ENCODE results near the gene RSAD2. TPM values are rescaled to one million over a fixed set of nuclear protein-coding genes. Genes with fewer than 3 reads are reported as not detected.

The RSAD2 gene
- total and polyA plus RNA-seq, 2 donors (not counting 3 experiments of a cell fraction or from before 2014, with no cell fraction given): 0.03 to 0.18 TPM

DNA sequence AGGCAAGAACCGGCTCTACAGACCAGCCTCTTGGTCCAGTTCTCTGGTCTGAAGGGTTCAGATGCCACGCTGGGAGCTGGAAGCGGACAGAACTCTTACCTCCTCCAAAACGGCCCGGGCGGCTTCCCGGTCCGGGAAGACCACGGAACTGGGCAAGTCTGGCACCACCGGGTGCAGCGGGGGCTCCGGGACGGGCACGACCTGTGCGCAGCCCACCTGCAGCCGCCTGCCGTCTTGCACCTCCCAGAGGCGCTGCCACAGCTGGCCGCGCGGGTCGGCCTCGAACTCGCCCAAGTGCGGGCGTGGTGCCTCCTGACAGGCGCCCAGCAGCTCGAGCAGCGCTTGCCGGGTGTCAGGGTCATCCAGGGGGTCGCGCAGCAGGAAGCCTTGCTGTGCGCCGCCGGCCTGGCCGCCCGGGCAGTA is 12.6 kb upstream of the RSAD2 start:
- POLR2A ChIA-PET: no interaction called here
- Histone ChIP-seq H3K79me2 (ENCODE audit: control insufficient read depth, insufficient read depth, low read length) (no peaks in the 10 kb centered on the region), H4K20me1 (replicated peaks; ENCODE audit: control insufficient read depth, extremely low read depth, insufficient read depth, low read length) (no peaks in the 10 kb centered on the region), H3K9me1 (replicated peaks; ENCODE audit: control insufficient read depth, extremely low read depth, insufficient read depth, low read length) (no peaks in the 10 kb centered on the region), H3K9ac (replicated peaks; ENCODE audit: extremely low read depth, insufficient read depth, low read length) (no peak overlapping the region), H3K4me2 (ENCODE audit: insufficient read depth, low read length) (peak overlapping the region; percentile 29), H3K27ac (ENCODE audit: insufficient read depth, low read depth, low read length) (no peak overlapping the region), H3K27me3 (ENCODE audit: control insufficient read depth in 2 of 2, insufficient read depth in 2 of 2, low read length in 2 of 2) (peaks cover 4 to 7% of the 10 kb centered on the region in 2 experiments), H3K9me3 (replicated peaks; ENCODE audit: control insufficient read depth, insufficient read depth, low read length) (no peaks in the 10 kb centered on the region), H2AFZ (ENCODE audit: low read depth, low read length) (peak overlapping the region; percentile 16), H3K4me1 (ENCODE audit: control insufficient read depth, extremely low read depth, insufficient read depth, low read length) (peaks cover 4% of the 10 kb centered on the region), H3K36me3 (ENCODE audit: control insufficient read depth in 2 of 2, extremely low read depth in 1 of 2, insufficient read depth in 2 of 2, low read length in 2 of 2) (no peaks in the 10 kb centered on the region), H3K4me3 (replicated peaks in 1 of 3; ENCODE audit: insufficient read depth in 1 of 3, low read depth in 1 of 3, low read length in 3 of 3) (peak overlapping the region in 1 of 3 experiments; percentile 55)
- intact Hi-C loops (cut with micrococcal nuclease) (loop anchor here (1.0 kb wide), 1 partner anchor 39 kb away; no protein-coding TSS in a partner anchor), dilution Hi-C loops (cut with MboI; ENCODE audit: extremely low pct_ligation_motif_present, low sequenced_read_pairs) (no loop called here)
- CTCF ChIA-PET: interaction anchor here (1.4 to 2.1 kb wide), 2 partner anchors 32 to 180 kb away, joined by 4 to 8 read pairs; no protein-coding TSS in a partner anchor
- FAIRE-seq: no peak
- BruUV-seq (replicated peaks): no TSS peak
- no peak for DNase-seq (ENCODE audit: low read depth, low spot score)
- TF ChIP-seq POLR2A (IDR thresholded peaks at IDR 0.05; ENCODE audit: low read depth, low read length) (no peak), JUN (IDR thresholded peaks at IDR 0.05; ENCODE audit: borderline replicate concordance, insufficient read depth, insufficient read length, low read depth) (no peak), MYC (IDR thresholded peaks at IDR 0.05; ENCODE audit: low read depth, low read length) (no peak), EZH2 (IDR thresholded peaks at IDR 0.05; ENCODE audit: borderline replicate concordance, low read depth, low read length, severe bottlenecking) (no peak), POLR2AphosphoS5 (IDR thresholded peaks at IDR 0.05; ENCODE audit: insufficient read depth, low read depth, low read length) (no peak), FOS (IDR thresholded peaks at IDR 0.05; ENCODE audit: borderline replicate concordance, insufficient read depth, low read length) (no peak), GATA2 (IDR thresholded peaks at IDR 0.05; ENCODE audit: insufficient read depth, insufficient read length, low read depth, low read length) (no peak)
- TF ChIP-seq, protein P1, sequence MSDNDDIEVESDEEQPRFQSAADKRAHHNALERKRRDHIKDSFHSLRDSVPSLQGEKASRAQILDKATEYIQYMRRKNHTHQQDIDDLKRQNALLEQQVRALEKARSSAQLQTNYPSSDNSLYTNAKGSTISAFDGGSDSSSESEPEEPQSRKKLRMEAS (IDR thresholded peaks at IDR 0.05; ENCODE audit: insufficient read depth, insufficient read length): no peak
- TF ChIP-seq, protein P2, sequence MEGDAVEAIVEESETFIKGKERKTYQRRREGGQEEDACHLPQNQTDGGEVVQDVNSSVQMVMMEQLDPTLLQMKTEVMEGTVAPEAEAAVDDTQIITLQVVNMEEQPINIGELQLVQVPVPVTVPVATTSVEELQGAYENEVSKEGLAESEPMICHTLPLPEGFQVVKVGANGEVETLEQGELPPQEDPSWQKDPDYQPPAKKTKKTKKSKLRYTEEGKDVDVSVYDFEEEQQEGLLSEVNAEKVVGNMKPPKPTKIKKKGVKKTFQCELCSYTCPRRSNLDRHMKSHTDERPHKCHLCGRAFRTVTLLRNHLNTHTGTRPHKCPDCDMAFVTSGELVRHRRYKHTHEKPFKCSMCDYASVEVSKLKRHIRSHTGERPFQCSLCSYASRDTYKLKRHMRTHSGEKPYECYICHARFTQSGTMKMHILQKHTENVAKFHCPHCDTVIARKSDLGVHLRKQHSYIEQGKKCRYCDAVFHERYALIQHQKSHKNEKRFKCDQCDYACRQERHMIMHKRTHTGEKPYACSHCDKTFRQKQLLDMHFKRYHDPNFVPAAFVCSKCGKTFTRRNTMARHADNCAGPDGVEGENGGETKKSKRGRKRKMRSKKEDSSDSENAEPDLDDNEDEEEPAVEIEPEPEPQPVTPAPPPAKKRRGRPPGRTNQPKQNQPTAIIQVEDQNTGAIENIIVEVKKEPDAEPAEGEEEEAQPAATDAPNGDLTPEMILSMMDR (IDR thresholded peaks at IDR 0.05; ENCODE audit: extremely low read depth in 1 of 2, insufficient read depth in 1 of 2, low read depth in 1 of 2, low read length in 2 of 2): no peak
